ENCODE measurements around the gene WNT3.

GRCh38 chr17:46787478-46787877 is 31.0 kb downstream of the WNT3 start:
- TF ChIP-seq CTCF (IDR thresholded peaks at IDR 0.05) (no peak), HMGXB4 (CRISPR knock-in tag; IDR thresholded peaks at IDR 0.05; ENCODE audit: borderline replicate concordance) (no peak), HES2 (IDR thresholded peaks at IDR 0.05) (no peak), RCOR1 (IDR thresholded peaks at IDR 0.05; ENCODE audit: low read depth, low read length) (no peak), REST (IDR thresholded peaks at IDR 0.05) (no peak), MAX (IDR thresholded peaks at IDR 0.05) (no peak), CHD4 (IDR thresholded peaks at IDR 0.05; ENCODE audit: borderline replicate concordance) (no peak), RFX5 (IDR thresholded peaks at IDR 0.05) (no peak), CBX2 (IDR thresholded peaks at IDR 0.05; ENCODE audit: borderline replicate concordance, low read depth) (no peak), JUN (IDR thresholded peaks at IDR 0.05) (no peak), EP300 (IDR thresholded peaks at IDR 0.05) (no peak), CHD2 (IDR thresholded peaks at IDR 0.05; ENCODE audit: low read length, partially characterized antibody) (no peak), EHMT2 (IDR thresholded peaks at IDR 0.05; ENCODE audit: low read depth) (no peak), CEBPB (IDR thresholded peaks at IDR 0.05) (no peak)

All from A549 (cell line).